IMR-90 (cell line): Measurements from ENCODE around the gene GJD2. TPM values are rescaled to one million over a fixed set of nuclear protein-coding genes. Genes with fewer than 3 reads are reported as not detected.
A peak's percentile ranks its signal among the peaks of the same experiment; 100 is the strongest.

Experiments used
- ATAC-seq: fragments of 200-7000 bp; cut with Tn5 transposase; 2 replicates; pipeline ENCODE4 v1.9.1; 2020; ENCODE audit warnings: low read depth, mild to moderate bottlenecking, moderate library complexity
- BruUV-seq: library from RNA; stranded (reverse); fragments of 400-500 nt; replicated peaks from 2 replicates; lab custom pipeline; 2021; lab: Mats Ljungman, UMichigan
- CTCF ChIA-PET: fragments of 300-600 bp; formaldehyde crosslinking; extraction: SDS; loops from one replicate; lab custom pipeline; 2021; ENCODE audit warnings: antibody characterized with exemption; lab: Yijun Ruan, JAX
- POLR2A ChIA-PET: fragments of 300-600 bp; sonication (Branson Sonifier 250); formaldehyde crosslinking; loops from one replicate; lab custom pipeline; 2022; ENCODE audit warnings: antibody characterized with exemption; ENCODE audit not compliant: unreplicated experiment; lab: Charles Lee
- DNase-seq: peaks from one replicate; pipeline ENCODE4 v3.0.0; 2013
- H2AFZ ChIP-seq: replicated peaks from 2 replicates; pipeline ENCODE3; 2013; ENCODE audit warnings: low read length, mild to moderate bottlenecking; ENCODE audit not compliant: poor library complexity
- H2AK5ac ChIP-seq: 2 replicates; pipeline ENCODE4 v1.6.1; 2013; ENCODE audit warnings: low read depth, low read length, inconsistent platforms
- H2AK9ac ChIP-seq: replicated peaks from 2 replicates; pipeline ENCODE3; 2013; ENCODE audit warnings: mild to moderate bottlenecking, low read depth, low read length, moderate library complexity; ENCODE audit not compliant: poor library complexity
- H2BK120ac ChIP-seq: 2 replicates; pipeline ENCODE4 v1.6.1; 2013; ENCODE audit warnings: low read depth, low read length, inconsistent platforms
- H2BK15ac ChIP-seq: 3 replicates; pipeline ENCODE4 v1.6.1; 2013; ENCODE audit warnings: low read depth, low read length, inconsistent platforms
- H2BK20ac ChIP-seq: 2 replicates; pipeline ENCODE4 v1.6.1; 2013; ENCODE audit warnings: low read depth, mild to moderate bottlenecking, inconsistent platforms, low read length, moderate library complexity
- H2BK5ac ChIP-seq: 2 replicates; pipeline ENCODE4 v1.6.1; 2013; ENCODE audit warnings: mild to moderate bottlenecking, low read depth, low read length, inconsistent platforms; ENCODE audit not compliant: poor library complexity, severe bottlenecking
- H3K14ac ChIP-seq: replicated peaks from 2 replicates; pipeline ENCODE4 v1.6.1; 2013; ENCODE audit warnings: low read depth, low read length, inconsistent platforms
- H3K18ac ChIP-seq: 2 replicates; pipeline ENCODE4 v1.6.1; 2013; ENCODE audit warnings: low read depth, low read length, control low read depth
- H3K23ac ChIP-seq: 2 replicates; pipeline ENCODE4 v1.6.1; 2013; ENCODE audit warnings: low read depth, low read length, inconsistent platforms
- H3K27ac ChIP-seq: 2 replicates; pipeline ENCODE4 v1.5.1; 2013; ENCODE audit warnings: mild to moderate bottlenecking, control low read depth, low read length; ENCODE audit not compliant: insufficient read depth
- H3K27me3 ChIP-seq: 2 replicates; pipeline ENCODE4 v1.6.1; 2013; ENCODE audit warnings: low read length; ENCODE audit not compliant: control insufficient read depth, insufficient read depth
- H3K36me3 ChIP-seq: 2 replicates; pipeline ENCODE4 v1.6.1; 2013; ENCODE audit warnings: low read length, mixed read lengths; ENCODE audit not compliant: control insufficient read depth, insufficient read depth
- H3K4ac ChIP-seq: 2 replicates; pipeline ENCODE4 v1.6.1; 2013; ENCODE audit warnings: low read depth, low read length, inconsistent platforms
- H3K4me1 ChIP-seq: 2 replicates; pipeline ENCODE4 v1.6.1; 2013; ENCODE audit warnings: low read length, mixed read lengths; ENCODE audit not compliant: control insufficient read depth, insufficient read depth
- H3K4me2 ChIP-seq: 2 replicates; pipeline ENCODE4 v1.6.1; 2013; ENCODE audit warnings: low read depth, mild to moderate bottlenecking, control low read depth, low read length, moderate library complexity
- H3K4me3 ChIP-seq: 2 replicates; pipeline ENCODE4 v1.5.1; 2013; ENCODE audit warnings: low read depth, mild to moderate bottlenecking, control low read depth, low read length, moderate library complexity; ENCODE audit not compliant: insufficient read depth
- H3K56ac ChIP-seq: 2 replicates; pipeline ENCODE4 v1.6.1; 2013; ENCODE audit warnings: low read length, inconsistent platforms; ENCODE audit not compliant: insufficient read depth; ENCODE audit errors: extremely low read depth
- H3K79me1 ChIP-seq, 2 experiments: 2 replicates each; pipeline ENCODE4 v1.6.1; 2013; ENCODE audit warnings: low read length in 2 of 2, inconsistent platforms in 1 of 2, low read depth in 1 of 2
- H3K9ac ChIP-seq: 2 replicates; pipeline ENCODE4 v1.6.1; 2013; ENCODE audit warnings: low read depth, low read length, control low read depth
- H3K9me1 ChIP-seq: 2 replicates; pipeline ENCODE4 v1.6.1; 2013; ENCODE audit warnings: low read length, inconsistent platforms; ENCODE audit not compliant: insufficient read depth
- H3K9me3 ChIP-seq: 2 replicates; pipeline ENCODE4 v1.6.1; 2013; ENCODE audit warnings: low read length; ENCODE audit not compliant: control insufficient read depth, insufficient read depth
- H4K20me1 ChIP-seq: 2 replicates; pipeline ENCODE4 v1.6.1; 2013; ENCODE audit warnings: low read length, inconsistent platforms; ENCODE audit not compliant: insufficient read depth
- H4K5ac ChIP-seq: 2 replicates; pipeline ENCODE4 v1.6.1; 2013; ENCODE audit warnings: mild to moderate bottlenecking, low read depth, low read length, control low read depth
- H4K8ac ChIP-seq, 2 experiments: 2 replicates each; pipeline ENCODE4 v1.6.1; 2013; ENCODE audit warnings: low read depth in 2 of 2, low read length in 2 of 2, control low read depth in 1 of 2, inconsistent platforms in 1 of 2
- H4K91ac ChIP-seq: 2 replicates; pipeline ENCODE4 v1.6.1; 2013; ENCODE audit warnings: low read depth, low read length, inconsistent platforms; ENCODE audit not compliant: insufficient read depth
- MAFK ChIP-seq: IDR thresholded peaks from 2 replicates; pipeline ENCODE4 v1.6.1; 2012; ENCODE audit warnings: low read depth, low read length, improper control_type of control experiment
- WGBS, 2 experiments: methylation state at CpG; one replicate each; pipeline versions ENCODE4 v1.1.5 to v1.1.7; 2013; ENCODE audit warnings: missing lambda C conversion rate in 2 of 2; ENCODE audit not compliant: insufficient read length in 1 of 2; ENCODE audit errors: extremely low coverage in 2 of 2; 5-methylcytosine and 5-hydroxymethylcytosine counted together
- dilution Hi-C: fragments of 300-500 bp; cut with HindIII; formaldehyde crosslinking; loops from one replicate; pipeline ENCODE4 v1.14.3; 2018; ENCODE audit warnings: low sequenced_read_pairs; ENCODE audit not compliant: unreplicated experiment
- in situ Hi-C: fragments of 300-500 bp; cut with MboI; formaldehyde crosslinking; loops from 3 replicates; pipeline ENCODE4 v1.14.3; 2019; ENCODE audit warnings: low sequenced_read_pairs, inconsistent platforms, mixed read lengths
- intact Hi-C: fragments of 100-400 bp; cut with micrococcal nuclease; formaldehyde crosslinking; loops from 2 replicates; pipeline ENCODE4 v1.10.0; 2022
- polyA plus RNA-seq, 3 experiments: library from polyadenylated mRNA; depleted of rRNA; stranded (reverse); fragments of >200 nt; gene quantifications; 2 replicates each; pipeline ENCODE4 v1.2.3, GENCODE V29; 2012; ENCODE audit warnings: low replicate concordance in 1 of 3
- total RNA-seq: library from RNA; depleted of rRNA; stranded (reverse); fragments of >200 nt; gene quantifications from 2 replicates; pipeline ENCODE4 v1.2.3, GENCODE V29; 2012; rRNA removed
- TF ChIP-seq, protein P1 (sequence below): fragments of 150-350 bp; IDR thresholded peaks from 2 replicates; pipeline ENCODE4 v1.6.1; 2016; ENCODE audit warnings: low read depth, mild to moderate bottlenecking, low read length, moderate library complexity, borderline replicate concordance

Gene GJD2
- total and polyA plus RNA-seq, 2 of the 4 experiments (the other 2 are of a cell fraction) = not detected

- in situ Hi-C loops = no loop called here
- Histone ChIP-seq H3K36me3 (no peaks in the 10 kb centered on the region), H4K8ac (no peak overlapping the region), H2BK120ac (no peak overlapping the region), H4K91ac (no peak overlapping the region), H2BK20ac (no peak overlapping the region), H3K9me3 (no peaks in the 10 kb centered on the region), H4K20me1 (no peaks in the 10 kb centered on the region), H3K14ac (no peak overlapping the region), H3K56ac (no peak overlapping the region), H3K9ac (no peak overlapping the region), H2BK15ac (no peak overlapping the region), H3K79me1 (no peaks in the 10 kb centered on the region), H3K27me3 (peaks cover 8% of the 10 kb centered on the region), H2AFZ (no peak overlapping the region), H3K23ac (no peak overlapping the region), H3K4ac (no peak overlapping the region), H3K9me1 (no peaks in the 10 kb centered on the region), H3K4me1 (no peaks in the 10 kb centered on the region), H3K27ac (no peak overlapping the region), H2AK9ac (no peak overlapping the region), H3K18ac (no peak overlapping the region), H3K4me2 (no peak overlapping the region), H4K5ac (no peak overlapping the region), H2BK5ac (no peak overlapping the region), H2AK5ac (no peak overlapping the region), H3K4me3 (no peak overlapping the region)
- POLR2A ChIA-PET = no interaction called here
- DNase-seq = no peak
- dilution Hi-C loops = no loop called here
- CTCF ChIA-PET = no interaction called here
- ATAC-seq = no peak
- 0 out of 2 replicates have a peak, but pooled peaks have one; percentile 44 for TF ChIP-seq MAFK
- TF ChIP-seq, protein P1, sequence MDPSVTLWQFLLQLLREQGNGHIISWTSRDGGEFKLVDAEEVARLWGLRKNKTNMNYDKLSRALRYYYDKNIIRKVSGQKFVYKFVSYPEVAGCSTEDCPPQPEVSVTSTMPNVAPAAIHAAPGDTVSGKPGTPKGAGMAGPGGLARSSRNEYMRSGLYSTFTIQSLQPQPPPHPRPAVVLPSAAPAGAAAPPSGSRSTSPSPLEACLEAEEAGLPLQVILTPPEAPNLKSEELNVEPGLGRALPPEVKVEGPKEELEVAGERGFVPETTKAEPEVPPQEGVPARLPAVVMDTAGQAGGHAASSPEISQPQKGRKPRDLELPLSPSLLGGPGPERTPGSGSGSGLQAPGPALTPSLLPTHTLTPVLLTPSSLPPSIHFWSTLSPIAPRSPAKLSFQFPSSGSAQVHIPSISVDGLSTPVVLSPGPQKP = no peak
- intact Hi-C loops = no loop called here
- WGBS, 2 experiments = no CpG with 5 or more reads among the region's 2 CpGs
- BruUV-seq = no TSS peak
Observed at GRCh38 chr15:34701536-34701935, 53.3 kb downstream of the GJD2 start.

Other genes starting within 250 kb of the GJD2 start
- 6.4 and 7.7 TPM in 2 replicates for gene GOLGA8B, start 171.3 kb downstream of the GJD2 start, total RNA-seq
- 27.1 and 31.6 TPM in 2 replicates for gene GOLGA8B, start 171.3 kb downstream of the GJD2 start, polyA plus RNA-seq (2012; rRNA removed)
- 0.83 and 1.1 TPM in 2 replicates for gene ACTC1, start 40.6 kb upstream of the GJD2 start, total RNA-seq
- 1.9 and 2.8 TPM in 2 replicates for gene ACTC1, start 40.6 kb upstream of the GJD2 start, polyA plus RNA-seq (2012; rRNA removed)
- gene AQR, start 214.7 kb upstream of the GJD2 start, total RNA-seq = 29.6 and 33.6 TPM in 2 replicates
- gene AQR, start 214.7 kb upstream of the GJD2 start, polyA plus RNA-seq (2012; rRNA removed) = 12.7 and 17.9 TPM in 2 replicates
- gene ZNF770, start 233.3 kb upstream of the GJD2 start, total RNA-seq = 26.5 and 38.9 TPM in 2 replicates
- gene ZNF770, start 233.3 kb upstream of the GJD2 start, polyA plus RNA-seq (2012; rRNA removed) = 5.5 and 9.4 TPM in 2 replicates